GM21360 (cell line): Measurements from ENCODE around the gene METTL24.
"Not testable (repeated sequence)": the region's sequence is repeated elsewhere in the genome, so short reads cannot be mapped to it uniquely, and the experiment has no call there.

ENCODE experiments used
- ATAC-seq: cut with Tn5 transposase; IDR thresholded peaks from one replicate; pipeline ENCODE4 v1.9.1; 2021; ENCODE audit warnings: mild to moderate bottlenecking, moderate library complexity; ENCODE audit not compliant: unreplicated experiment

METTL24 gene

GRCh38 chr6:110272781-110273180 lies 85.4 kb downstream of the METTL24 start:
- not testable (repeated sequence) for ATAC-seq

- ATAC-seq, result no peak
These were observed 86.5 kb downstream of the METTL24 start for GRCh38 chr6:110271732-110272022.

GRCh38 chr6:110270165-110270564 lies 88.0 kb downstream of the METTL24 start:
- ATAC-seq, result no peak

- no peak for ATAC-seq
These were observed 88.5 kb downstream of the METTL24 start for GRCh38 chr6:110269623-110270022.

- no peak for ATAC-seq
These were observed 91.2 kb downstream of the METTL24 start for GRCh38 chr6:110266996-110267395.

GRCh38 chr6:110265273-110265672 lies 92.9 kb downstream of the METTL24 start:
- ATAC-seq, result no peak

GRCh38 chr6:110256366-110256765 lies 101.8 kb downstream of the METTL24 start:
- ATAC-seq, result no peak

GRCh38 chr6:110255211-110255750 lies 102.9 kb downstream of the METTL24 start:
- no peak for ATAC-seq

GRCh38 chr6:110250838-110251237 lies 107.3 kb downstream of the METTL24 start:
- no peak for ATAC-seq

- no peak for ATAC-seq
These were observed 108.1 kb downstream of the METTL24 start for GRCh38 chr6:110250058-110250457.

GRCh38 chr6:110246900-110247546 lies 111.1 kb downstream of the METTL24 start:
- no peak for ATAC-seq

GRCh38 chr6:110246378-110246777 lies 111.8 kb downstream of the METTL24 start:
- ATAC-seq, result no peak

- ATAC-seq, result not testable (repeated sequence)
These were observed 113.5 kb downstream of the METTL24 start for GRCh38 chr6:110244621-110245020.

- ATAC-seq, result no peak
These were observed 118.4 kb downstream of the METTL24 start for GRCh38 chr6:110239526-110240274.

GRCh38 chr6:110236007-110236406 lies 122.1 kb downstream of the METTL24 start:
- not testable (repeated sequence) for ATAC-seq

- ATAC-seq, result peak; percentile 91
These were observed 124.3 kb downstream of the METTL24 start for GRCh38 chr6:110233770-110234374.

GRCh38 chr6:110232450-110232849 lies 125.7 kb downstream of the METTL24 start:
- ATAC-seq, result no peak

- ATAC-seq, result no peak
These were observed 131.9 kb downstream of the METTL24 start for GRCh38 chr6:110226261-110226660.

- ATAC-seq, result no peak
These were observed 136.4 kb downstream of the METTL24 start for GRCh38 chr6:110221738-110222137.

- ATAC-seq, result no peak
These were observed 140.9 kb downstream of the METTL24 start for GRCh38 chr6:110217266-110217665.

- ATAC-seq, result no peak
These were observed 142.0 kb downstream of the METTL24 start for GRCh38 chr6:110216140-110216539.

GRCh38 chr6:110214338-110214737 lies 143.8 kb downstream of the METTL24 start:
- no peak for ATAC-seq
